Type B pancreatic cell (in vitro differentiated cells): ENCODE results near the gene RER1. TPM values are rescaled to one million over a fixed set of nuclear protein-coding genes. Genes with fewer than 3 reads are reported as not detected.

ENCODE experiments used
- DNase-seq: peaks from one replicate; pipeline ENCODE4 v3.0.0; 2021; ENCODE audit warnings: mixed read lengths; ENCODE audit not compliant: unreplicated experiment; ENCODE audit errors: extremely low spot score
- H3K27ac Mint-ChIP-seq: 2 replicates; pipeline ENCODE4 v1.8.0; 2021; ENCODE audit warnings: mild to moderate bottlenecking, mixed read lengths
- H3K27me3 Mint-ChIP-seq: 2 replicates; pipeline ENCODE4 v1.8.0; 2021; ENCODE audit warnings: mixed read lengths
- H3K36me3 Mint-ChIP-seq: 2 replicates; pipeline ENCODE4 v1.8.0; 2021; ENCODE audit warnings: mixed read lengths
- H3K4me1 Mint-ChIP-seq: one replicate; pipeline ENCODE4 v1.8.0; 2021; ENCODE audit warnings: mixed read lengths; ENCODE audit not compliant: unreplicated experiment
- H3K4me3 Mint-ChIP-seq: 2 replicates; pipeline ENCODE4 v1.8.0; 2021; ENCODE audit warnings: mild to moderate bottlenecking, mixed read lengths
- H3K9me3 Mint-ChIP-seq: 2 replicates; pipeline ENCODE4 v1.8.0; 2021; ENCODE audit warnings: mixed read lengths
- total RNA-seq: library from RNA; stranded (reverse); gene quantifications from 2 replicates; pipeline ENCODE4 v1.2.1, GENCODE V29; 2021; ENCODE audit warnings: low replicate concordance
- TF ChIP-seq, protein P1 (sequence below): fragments of 200-600 bp; sonication (generic); conservative IDR thresholded peaks from 2 replicates; pipeline ENCODE4 v1.5.0; 2021; ENCODE audit warnings: antibody characterized with exemption, mild to moderate bottlenecking

Gene RER1
- total RNA-seq, 1 donor from 2014 or later: 126 TPM

DNA sequence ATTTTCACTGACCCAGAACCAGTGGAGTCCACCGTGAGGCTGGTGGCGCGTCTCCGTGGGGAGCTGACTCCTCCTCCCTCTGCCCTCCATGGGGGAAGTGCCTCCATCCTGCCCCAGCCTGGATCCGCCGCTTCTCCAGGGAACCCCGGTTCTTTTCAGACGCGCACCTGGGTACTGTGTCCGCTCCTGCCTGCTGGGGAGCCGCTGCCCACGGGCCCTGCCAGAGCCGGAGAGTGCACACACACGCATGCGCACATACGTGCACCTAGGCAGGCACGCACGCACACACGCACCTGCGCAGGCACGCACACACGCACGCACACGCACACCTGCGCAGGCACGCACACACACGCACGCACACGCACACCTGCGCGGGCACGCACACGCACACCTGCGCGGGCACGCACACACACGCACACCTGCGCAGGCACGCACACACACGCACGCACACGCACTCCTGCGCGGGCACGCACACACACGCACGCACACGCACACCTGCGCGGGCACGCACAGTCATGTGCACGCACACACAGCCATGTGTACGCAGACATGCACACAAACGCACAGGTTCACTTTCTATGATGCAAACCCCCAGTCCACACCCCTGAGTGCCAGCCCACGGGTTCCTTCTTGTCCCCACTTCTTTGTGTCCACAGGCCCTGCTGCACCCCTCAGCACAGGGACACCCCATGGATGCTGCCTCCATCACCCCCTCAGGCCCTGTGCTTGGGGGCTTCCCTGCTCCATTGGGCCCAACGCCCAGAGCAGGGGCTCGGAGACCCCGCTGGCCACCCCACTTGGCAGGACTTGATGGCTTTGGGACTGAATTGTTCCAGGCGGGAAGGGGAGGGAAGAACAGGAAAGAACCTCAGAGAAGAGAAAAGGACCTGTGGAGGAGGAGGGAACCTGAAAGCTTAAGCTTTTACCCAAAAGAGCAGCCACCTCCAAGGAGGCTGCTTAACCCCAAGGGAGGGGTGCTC lies 43.0 kb upstream of the RER1 start:
- TF ChIP-seq, protein P1, sequence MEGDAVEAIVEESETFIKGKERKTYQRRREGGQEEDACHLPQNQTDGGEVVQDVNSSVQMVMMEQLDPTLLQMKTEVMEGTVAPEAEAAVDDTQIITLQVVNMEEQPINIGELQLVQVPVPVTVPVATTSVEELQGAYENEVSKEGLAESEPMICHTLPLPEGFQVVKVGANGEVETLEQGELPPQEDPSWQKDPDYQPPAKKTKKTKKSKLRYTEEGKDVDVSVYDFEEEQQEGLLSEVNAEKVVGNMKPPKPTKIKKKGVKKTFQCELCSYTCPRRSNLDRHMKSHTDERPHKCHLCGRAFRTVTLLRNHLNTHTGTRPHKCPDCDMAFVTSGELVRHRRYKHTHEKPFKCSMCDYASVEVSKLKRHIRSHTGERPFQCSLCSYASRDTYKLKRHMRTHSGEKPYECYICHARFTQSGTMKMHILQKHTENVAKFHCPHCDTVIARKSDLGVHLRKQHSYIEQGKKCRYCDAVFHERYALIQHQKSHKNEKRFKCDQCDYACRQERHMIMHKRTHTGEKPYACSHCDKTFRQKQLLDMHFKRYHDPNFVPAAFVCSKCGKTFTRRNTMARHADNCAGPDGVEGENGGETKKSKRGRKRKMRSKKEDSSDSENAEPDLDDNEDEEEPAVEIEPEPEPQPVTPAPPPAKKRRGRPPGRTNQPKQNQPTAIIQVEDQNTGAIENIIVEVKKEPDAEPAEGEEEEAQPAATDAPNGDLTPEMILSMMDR: no peak
- H3K27ac Mint-ChIP-seq: no peak overlapping the region
- H3K4me1 Mint-ChIP-seq: peaks cover 9% of the 10 kb centered on the region
- H3K9me3 Mint-ChIP-seq: no peaks in the 10 kb centered on the region
- H3K4me3 Mint-ChIP-seq: no peak overlapping the region
- H3K36me3 Mint-ChIP-seq: no peaks in the 10 kb centered on the region
- H3K27me3 Mint-ChIP-seq: no peaks in the 10 kb centered on the region
- no peak for DNase-seq

DNA sequence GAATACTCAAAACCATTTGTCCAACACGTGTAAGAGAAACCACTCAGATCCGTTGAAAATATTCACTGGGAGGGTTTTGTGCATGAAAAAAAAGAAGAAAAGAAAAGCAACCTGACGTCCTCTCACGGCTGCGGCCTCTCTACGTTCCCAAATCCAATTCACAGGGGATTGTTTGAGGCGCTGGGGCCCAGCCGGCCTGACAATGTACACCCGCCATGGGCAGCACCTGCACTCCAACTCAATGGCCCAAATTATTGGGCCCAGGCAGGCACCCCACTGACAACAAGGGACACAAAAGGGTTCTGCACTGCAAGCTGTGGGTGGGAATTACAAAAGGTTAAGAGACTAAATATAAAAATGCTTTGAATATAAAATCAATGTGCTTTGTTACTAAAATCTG lies 41.8 kb upstream of the RER1 start:
- no peak for DNase-seq
- H3K4me3 Mint-ChIP-seq: no peak overlapping the region
- no peaks in the 10 kb centered on the region for H3K36me3 Mint-ChIP-seq
- TF ChIP-seq, protein P1: no peak
- no peaks in the 10 kb centered on the region for H3K9me3 Mint-ChIP-seq
- H3K27me3 Mint-ChIP-seq: no peaks in the 10 kb centered on the region
- peaks cover 9% of the 10 kb centered on the region for H3K4me1 Mint-ChIP-seq
- no peak overlapping the region for H3K27ac Mint-ChIP-seq

DNA sequence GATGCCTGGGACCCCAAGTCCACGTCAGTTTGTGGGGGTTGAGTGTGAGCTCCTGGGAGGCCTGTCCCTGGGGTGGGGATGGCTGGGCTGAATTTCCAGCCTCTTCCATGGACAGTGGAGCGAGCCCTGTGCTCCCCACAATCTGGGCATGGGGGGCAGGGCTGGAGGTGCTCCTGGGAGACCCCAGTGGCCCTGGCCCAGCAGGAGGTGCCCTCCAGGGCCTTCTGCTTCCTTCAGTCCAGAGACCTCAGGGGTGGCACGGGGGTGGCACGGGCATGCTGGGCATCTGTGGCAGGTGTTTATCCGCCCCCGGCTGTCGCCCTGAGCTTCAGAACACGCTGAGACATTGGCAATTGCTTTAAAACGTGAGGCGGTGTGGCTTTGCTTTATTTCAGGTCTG lies 41.1 kb upstream of the RER1 start:
- H3K9me3 Mint-ChIP-seq: no peaks in the 10 kb centered on the region
- TF ChIP-seq, protein P1: no peak
- H3K4me3 Mint-ChIP-seq: no peak overlapping the region
- H3K36me3 Mint-ChIP-seq: no peaks in the 10 kb centered on the region
- no peaks in the 10 kb centered on the region for H3K27me3 Mint-ChIP-seq
- H3K27ac Mint-ChIP-seq: no peak overlapping the region
- H3K4me1 Mint-ChIP-seq: peaks cover 9% of the 10 kb centered on the region
- no peak for DNase-seq

DNA sequence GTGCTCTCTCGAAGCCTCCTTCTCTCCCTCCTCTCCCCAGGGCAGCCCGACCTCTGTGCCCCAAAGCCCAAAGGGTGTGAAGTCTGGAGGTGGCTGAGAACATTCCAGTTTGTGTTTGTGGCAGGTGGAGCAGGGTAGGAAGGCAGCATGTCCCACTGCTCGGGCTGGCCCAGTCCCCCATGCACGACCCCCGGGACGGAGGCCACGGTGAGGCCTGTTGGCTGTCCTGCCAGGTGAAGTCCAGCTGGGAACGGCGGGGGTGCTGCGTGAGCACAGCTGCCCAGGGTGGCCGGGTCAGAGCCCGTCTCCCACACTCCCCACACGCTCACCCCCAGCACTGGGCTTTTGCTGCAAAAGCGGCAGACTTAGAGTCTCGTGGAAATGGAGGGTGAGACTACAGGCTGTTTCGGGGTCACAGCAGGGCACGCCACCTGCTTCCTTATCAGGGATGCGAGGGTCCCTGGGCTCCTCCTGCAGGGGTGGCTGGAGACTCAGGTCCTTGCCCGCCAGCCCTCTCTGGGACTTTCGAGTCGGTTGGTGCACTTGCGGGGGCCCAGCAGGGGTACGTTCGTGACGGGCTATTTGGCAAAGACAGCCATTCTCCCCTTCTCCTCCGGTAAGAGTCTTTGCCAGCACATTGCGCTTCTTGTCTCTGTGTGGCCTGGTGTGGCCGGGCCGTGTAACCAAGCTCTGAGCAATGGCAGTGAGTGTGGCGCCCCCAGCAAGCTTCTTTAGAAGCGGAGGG lies 40.6 kb upstream of the RER1 start:
- Mint-ChIP-seq H3K9me3 (no peaks in the 10 kb centered on the region), H3K27ac (no peak overlapping the region), H3K4me1 (peaks cover 9% of the 10 kb centered on the region), H3K36me3 (no peaks in the 10 kb centered on the region), H3K4me3 (no peak overlapping the region), H3K27me3 (no peaks in the 10 kb centered on the region)
- DNase-seq: no peak
- TF ChIP-seq, protein P1: no peak

DNA sequence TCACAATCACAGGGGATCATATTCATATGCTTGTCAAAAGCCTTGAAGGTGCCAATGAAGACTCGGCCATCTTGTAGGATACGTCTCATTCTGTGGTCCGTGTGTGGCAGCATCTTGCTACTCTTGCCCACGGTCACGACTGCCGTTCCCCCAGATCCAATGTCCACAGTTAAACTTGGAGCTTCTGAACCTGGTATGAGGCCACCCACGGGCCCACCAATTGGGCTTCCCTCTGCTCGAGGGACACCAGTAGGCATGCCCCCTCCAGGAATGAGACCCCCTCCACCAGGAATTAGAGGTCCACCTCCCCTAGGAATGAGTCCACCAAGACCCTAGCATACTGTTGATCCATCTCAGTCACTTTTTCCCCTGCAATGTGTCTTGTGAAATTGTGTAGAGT lies 39.9 kb upstream of the RER1 start:
- DNase-seq: no peak
- no peak overlapping the region for H3K4me3 Mint-ChIP-seq
- no peaks in the 10 kb centered on the region for H3K9me3 Mint-ChIP-seq
- no peaks in the 10 kb centered on the region for H3K36me3 Mint-ChIP-seq
- H3K27me3 Mint-ChIP-seq: no peaks in the 10 kb centered on the region
- TF ChIP-seq, protein P1: no peak
- H3K4me1 Mint-ChIP-seq: peaks cover 9% of the 10 kb centered on the region
- no peak overlapping the region for H3K27ac Mint-ChIP-seq
